Coronary artery (tissue), 2 donors: ENCODE measurements around the gene FAM240B.

Experiments
- DNase-seq: peaks from one replicate; pipeline ENCODE4 v3.0.0-alpha.2; 2017; ENCODE audit warnings: low spot score
- H3K27ac ChIP-seq, 2 donors: fragments of 200-600 bp; sonication (generic); one replicate each; pipeline ENCODE4 v1.5.1; 2016 to 2019
- H3K4me3 ChIP-seq: fragments of 200-600 bp; sonication (generic); 2 replicates; pipeline ENCODE4 v1.5.1; 2016; ENCODE audit warnings: mild to moderate bottlenecking, moderate library complexity
- TF ChIP-seq, protein P1 (sequence below): fragments of 200-600 bp; sonication (generic); IDR thresholded peaks from one replicate; pipeline ENCODE4 v1.5.1; 2019; ENCODE audit warnings: antibody characterized with exemption

The FAM240B gene

DNA sequence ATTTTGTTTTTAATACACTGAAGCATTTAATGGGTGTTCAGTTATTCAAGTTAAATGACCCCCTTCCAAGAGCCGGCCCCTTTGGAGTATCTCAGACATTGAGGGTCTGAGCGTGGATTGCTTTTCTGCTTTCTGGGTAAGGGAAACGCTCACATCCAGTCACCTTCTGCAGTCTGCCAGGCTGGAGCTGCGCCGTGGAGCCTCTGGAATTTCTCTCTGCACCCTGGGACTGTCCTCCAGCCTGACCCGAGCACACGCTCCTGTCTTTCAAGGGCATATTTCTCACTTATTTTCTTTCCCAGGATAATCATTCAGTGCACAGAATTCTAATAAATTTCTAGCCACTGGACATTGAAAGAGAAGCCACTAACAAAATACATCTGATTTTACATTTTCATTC, 13.4 kb downstream of the FAM240B start:
- H3K27ac ChIP-seq = no peak overlapping the region
- H3K4me3 ChIP-seq = no peak overlapping the region
- TF ChIP-seq, protein P1, sequence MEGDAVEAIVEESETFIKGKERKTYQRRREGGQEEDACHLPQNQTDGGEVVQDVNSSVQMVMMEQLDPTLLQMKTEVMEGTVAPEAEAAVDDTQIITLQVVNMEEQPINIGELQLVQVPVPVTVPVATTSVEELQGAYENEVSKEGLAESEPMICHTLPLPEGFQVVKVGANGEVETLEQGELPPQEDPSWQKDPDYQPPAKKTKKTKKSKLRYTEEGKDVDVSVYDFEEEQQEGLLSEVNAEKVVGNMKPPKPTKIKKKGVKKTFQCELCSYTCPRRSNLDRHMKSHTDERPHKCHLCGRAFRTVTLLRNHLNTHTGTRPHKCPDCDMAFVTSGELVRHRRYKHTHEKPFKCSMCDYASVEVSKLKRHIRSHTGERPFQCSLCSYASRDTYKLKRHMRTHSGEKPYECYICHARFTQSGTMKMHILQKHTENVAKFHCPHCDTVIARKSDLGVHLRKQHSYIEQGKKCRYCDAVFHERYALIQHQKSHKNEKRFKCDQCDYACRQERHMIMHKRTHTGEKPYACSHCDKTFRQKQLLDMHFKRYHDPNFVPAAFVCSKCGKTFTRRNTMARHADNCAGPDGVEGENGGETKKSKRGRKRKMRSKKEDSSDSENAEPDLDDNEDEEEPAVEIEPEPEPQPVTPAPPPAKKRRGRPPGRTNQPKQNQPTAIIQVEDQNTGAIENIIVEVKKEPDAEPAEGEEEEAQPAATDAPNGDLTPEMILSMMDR = no peak
- DNase-seq = no peak

DNA sequence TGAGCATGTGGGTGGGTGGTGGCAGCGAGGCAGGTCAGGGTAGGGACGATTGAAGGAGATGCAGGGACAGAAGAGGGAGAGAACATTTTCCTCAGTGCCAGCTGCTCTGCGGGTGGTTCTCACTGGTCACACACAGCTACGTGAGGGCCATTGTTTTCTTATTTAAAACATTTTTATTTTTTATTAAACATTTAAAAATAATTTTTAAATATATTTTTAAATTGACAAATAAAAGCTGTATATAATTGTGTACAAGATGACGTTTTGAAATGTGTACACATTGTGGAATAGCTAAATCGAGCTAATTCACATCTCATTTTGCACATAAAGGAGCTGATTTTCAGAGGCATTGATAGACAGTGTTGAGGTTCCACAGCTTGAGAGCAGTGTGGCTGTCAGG, 14.0 kb downstream of the FAM240B start:
- no peak for DNase-seq
- TF ChIP-seq, protein P1 = no peak
- no peak overlapping the region for H3K4me3 ChIP-seq
- no peak overlapping the region for H3K27ac ChIP-seq

DNA sequence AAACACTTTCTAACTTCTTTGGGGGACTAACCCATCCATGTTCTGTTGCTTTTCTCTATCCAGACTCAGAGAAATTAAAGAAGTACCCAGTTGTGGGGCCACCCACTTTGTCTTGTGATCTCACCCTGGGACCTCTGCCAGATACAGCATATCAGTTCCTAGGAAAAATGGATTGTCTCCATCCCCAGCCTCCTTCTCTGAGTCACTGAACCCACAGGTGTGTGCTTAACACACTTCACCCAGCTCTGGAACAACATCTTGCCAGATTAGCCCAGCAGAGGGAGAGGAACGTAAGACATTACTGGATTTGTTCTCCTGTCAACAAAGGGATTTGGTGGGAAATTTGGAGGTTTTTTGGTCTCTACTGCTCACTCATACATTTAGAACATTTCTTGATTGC, 19.2 kb downstream of the FAM240B start:
- DNase-seq = no peak
- TF ChIP-seq, protein P1 = no peak
- Histone ChIP-seq H3K4me3 (no peak overlapping the region), H3K27ac (no peak overlapping the region)

DNA sequence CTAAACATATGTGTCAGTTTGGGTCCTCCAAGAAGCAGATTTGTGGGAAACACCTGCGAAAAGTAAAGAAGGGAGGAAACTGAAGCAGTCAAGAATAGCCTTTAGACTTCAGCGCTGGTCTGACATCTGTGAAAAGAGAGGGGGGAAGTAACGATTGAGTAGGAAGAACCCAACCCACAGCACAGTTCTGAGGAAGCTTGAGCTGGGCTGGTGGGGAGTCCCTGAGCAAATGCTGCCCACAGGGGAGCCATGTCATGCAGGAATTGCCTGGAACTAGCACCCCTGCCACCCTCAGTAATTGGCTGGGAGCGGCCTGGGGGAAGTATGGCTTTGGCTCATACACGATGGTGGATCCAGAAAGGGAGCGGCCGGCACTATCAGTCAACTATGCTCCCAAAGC, 20.6 kb downstream of the FAM240B start:
- DNase-seq = no peak
- Histone ChIP-seq H3K27ac (no peak overlapping the region), H3K4me3 (no peak overlapping the region)
- TF ChIP-seq, protein P1 = no peak

DNA sequence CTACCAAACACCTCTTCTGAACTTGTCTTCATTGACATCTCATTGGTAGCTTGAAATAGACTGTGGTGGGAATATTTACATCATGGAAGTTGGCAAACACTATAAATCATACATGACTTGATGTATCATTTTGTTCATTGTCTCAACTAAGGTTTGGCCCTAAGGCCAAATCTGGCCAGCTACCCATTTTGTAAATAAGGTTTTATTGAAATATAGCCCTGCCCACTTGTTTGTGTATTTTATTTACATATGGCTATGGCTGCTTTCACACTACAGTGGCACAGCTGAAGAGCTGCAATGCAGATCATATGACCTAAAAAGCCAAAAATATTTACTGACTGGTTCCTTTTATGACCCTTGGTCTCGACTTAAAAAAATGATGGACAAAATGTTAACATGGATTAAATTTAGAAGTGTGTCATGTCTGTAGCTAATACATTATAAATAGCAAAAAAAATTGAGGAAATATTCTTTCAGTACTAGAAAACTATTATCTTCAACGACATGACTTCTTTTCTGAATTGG, 22.1 kb downstream of the FAM240B start:
- H3K27ac ChIP-seq = no peak overlapping the region
- TF ChIP-seq, protein P1 = no peak
- no peak overlapping the region for H3K4me3 ChIP-seq
- DNase-seq = no peak

DNA sequence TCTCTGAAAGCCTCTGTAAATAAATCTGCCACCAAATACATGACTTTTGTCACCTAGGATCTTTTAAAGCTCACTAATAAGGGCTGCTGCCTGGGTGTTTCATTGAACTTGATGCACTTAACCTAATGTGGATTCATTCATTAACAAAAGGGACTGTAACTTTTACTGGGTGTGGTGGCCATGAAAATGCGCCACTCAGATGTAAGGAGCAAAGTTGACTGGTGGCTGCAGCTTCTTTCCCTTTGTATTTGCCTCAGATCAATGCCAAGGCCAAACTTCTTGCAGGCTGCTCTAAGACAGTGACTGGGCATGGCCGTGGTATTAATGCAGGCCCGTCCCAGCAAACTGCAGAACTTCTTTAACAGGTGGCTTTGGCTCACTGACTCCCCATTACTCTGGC, 22.9 kb downstream of the FAM240B start:
- DNase-seq = no peak
- no peak overlapping the region for H3K4me3 ChIP-seq
- TF ChIP-seq, protein P1 = no peak

DNA sequence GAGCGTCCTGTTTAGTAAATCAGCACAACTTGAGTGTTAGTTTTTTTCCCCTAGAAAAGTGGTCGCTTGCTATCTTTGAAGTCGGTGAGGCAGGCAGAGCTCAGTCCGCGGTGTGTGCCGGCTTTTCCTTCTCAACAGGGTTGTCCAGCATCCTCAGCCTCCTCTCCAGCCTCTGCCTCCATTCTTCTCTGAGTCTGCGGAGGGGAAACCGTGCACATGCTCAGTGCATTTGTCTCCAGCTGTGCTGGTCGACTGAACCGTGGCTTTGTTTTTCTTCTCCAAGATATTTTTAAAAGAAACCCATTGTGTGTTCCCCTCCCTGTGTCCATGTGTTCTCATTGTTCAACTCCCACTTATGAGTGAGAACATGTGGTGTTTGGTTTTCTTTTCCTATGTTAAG, 25.3 kb downstream of the FAM240B start:
- no peak for DNase-seq
- TF ChIP-seq, protein P1 = no peak
- H3K27ac ChIP-seq = no peak overlapping the region
- no peak overlapping the region for H3K4me3 ChIP-seq

More for the DNA sequence above, 22.9 kb downstream of the FAM240B start:
- no peak overlapping the region for H3K27ac ChIP-seq
